GM18870 (cell line): ENCODE data around the gene MPO.

Experiments used
- ATAC-seq: cut with Tn5 transposase; IDR thresholded peaks from one replicate; pipeline ENCODE4 v1.9.1; 2021; ENCODE audit warnings: moderate library complexity; ENCODE audit not compliant: unreplicated experiment

MPO gene

GRCh38 chr17:58320163-58320558 lies 39.4 kb upstream of the MPO start:
- ATAC-seq: no peak

DNA sequence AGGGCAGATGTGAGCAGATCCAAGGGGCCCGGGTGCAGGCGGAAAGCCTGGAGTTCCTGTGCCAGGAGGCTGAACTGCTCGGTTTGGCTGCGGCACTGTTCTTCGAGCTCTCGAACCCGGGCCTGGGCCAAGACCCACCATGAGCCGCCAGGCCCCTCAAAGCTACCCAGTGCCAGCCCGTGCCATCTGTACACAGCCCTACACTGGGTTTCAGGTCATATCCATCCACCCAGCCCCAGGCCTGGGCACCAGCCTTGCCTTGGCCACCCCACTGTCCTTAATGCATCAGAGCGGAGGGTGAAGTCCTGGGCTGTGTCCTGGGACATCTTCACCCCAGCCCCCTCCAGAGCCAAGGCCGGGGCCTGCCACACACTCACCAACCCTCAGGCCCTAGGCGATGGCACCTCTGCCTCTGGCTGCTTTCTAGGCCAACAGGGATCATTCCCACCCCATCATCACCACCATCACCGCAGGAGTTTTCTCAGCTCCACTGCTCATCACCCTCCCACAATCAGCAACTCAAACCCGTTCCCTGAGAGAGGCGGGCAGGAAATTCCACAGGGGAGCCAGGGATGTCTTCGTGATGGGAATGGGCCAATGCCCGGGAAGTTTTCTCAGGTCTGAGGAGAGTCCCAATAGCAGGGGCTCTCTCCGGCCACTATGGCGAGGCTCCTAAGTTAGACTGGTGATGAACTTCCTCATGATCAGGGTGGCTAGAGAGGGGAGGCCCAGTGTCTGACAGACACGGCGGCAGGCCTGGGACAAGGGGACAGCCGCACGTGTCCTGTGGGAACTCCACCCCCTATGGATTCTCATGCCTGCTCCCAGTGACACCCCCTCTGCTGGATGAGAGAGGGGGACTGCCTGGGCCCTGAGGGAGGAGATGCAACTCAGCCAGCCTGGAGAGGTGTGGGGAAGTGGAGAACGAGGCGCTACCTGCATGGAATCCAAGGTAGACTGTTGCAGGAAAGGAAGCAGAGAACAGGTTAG lies 38.7 kb upstream of the MPO start:
- no peak for ATAC-seq

- ATAC-seq: no peak
Measured at GRCh38 chr17:58318627-58319172, 38.0 kb upstream of the MPO start.

DNA sequence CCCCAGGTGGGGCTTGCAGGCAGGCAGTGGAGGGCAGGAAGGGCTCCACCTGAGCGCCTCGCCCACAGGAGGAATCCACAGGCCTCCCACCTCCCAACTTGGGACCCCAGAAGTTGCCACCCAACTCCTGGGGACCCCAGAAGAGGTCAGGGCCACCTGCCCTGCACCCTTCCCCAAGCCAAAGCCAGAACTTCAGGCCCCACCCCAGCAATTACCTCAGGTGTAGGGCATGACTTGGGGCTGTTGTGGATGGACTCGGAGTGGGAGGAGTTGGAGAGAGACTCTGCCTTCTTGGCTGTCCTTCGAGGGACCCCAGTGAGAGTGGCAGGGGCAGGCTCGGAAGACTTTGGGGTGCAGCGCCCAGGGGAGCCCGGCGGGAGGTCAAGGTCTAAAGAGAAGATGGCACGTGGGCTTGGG lies 37.3 kb upstream of the MPO start:
- no peak for ATAC-seq

DNA sequence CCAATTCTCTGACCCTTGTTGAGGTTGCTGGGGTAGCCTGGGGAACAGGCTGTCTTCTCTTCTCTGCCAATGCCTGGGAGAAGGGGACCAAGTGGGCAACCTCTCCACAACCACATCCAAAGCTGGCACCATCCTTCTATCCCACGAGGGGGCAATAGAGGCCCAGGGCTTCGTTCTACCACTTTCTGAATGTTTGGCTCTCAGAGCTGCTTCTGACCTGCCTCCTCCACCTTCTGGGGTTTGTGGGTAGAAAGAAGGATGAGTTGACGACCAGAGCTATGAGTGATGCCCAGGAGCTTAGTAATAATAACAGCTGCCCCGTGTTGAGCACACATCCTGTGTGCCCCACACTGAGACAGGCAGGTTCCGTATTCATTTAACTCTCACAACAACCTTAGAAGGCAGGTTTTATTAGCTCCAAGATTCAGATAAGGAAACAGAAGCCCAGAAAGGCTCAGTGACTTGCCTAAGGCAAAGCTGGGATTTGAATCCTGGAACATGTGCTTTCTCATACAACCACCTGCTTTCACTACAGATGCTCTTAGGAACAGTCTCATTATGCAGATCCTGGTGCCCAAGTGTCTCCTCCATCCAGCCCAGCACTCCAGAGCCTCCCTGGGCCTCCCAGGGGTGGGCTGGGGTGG lies 36.8 kb upstream of the MPO start:
- peak; percentile 63 for ATAC-seq

DNA sequence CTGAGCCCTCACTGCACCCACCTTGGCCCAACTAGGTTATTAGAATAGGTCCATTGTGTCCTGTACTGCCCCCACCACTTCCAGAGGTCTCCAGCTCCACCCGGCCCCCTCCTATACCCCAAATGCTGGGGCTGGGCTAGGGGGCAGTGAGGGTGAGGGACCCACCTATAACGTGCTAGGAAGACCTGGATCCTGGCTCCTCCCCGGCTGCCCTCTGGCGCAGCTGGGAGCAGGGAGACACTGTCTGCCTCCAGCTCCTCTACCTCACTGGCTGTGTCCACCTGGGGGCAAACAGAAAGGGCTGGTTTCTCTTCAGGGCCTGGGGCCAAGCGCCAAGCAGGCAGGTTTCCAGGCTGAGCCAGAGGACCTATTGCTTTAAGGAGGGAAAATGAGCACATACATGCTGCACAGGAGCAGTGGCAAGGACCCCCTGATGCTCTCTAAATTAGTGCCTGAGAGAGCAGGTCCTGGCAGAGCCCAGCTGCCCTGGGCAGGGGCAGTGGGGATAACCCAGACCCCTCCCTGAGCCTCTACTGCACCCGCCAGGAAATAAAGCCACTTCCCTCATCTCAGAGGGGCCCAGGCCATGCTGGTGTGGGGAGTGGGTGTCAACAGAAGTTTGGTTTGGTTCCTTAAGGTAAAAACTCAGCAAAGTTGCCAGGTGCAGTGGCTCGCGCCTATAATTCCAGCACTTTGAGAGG lies 35.7 kb upstream of the MPO start:
- no peak for ATAC-seq

- no peak for ATAC-seq
Measured at GRCh38 chr17:58315750-58316149, 35.0 kb upstream of the MPO start.

GRCh38 chr17:58315281-58315711 lies 34.6 kb upstream of the MPO start:
- no peak for ATAC-seq

DNA sequence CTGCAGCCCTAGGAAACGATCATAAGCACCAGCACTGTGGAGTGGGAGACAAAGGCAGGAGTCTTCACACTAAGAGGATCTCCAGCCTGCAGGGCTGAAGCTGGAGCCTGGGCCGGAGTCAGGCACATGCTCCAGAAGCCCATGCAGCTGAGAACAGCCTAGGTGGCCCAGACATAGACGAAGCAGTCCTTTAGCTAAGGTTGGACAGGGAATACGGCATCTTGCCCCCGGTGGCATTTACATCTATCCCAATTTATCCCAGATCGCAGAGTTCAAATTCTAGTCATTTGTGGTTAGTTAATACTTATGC lies 33.9 kb upstream of the MPO start:
- ATAC-seq: no peak

DNA sequence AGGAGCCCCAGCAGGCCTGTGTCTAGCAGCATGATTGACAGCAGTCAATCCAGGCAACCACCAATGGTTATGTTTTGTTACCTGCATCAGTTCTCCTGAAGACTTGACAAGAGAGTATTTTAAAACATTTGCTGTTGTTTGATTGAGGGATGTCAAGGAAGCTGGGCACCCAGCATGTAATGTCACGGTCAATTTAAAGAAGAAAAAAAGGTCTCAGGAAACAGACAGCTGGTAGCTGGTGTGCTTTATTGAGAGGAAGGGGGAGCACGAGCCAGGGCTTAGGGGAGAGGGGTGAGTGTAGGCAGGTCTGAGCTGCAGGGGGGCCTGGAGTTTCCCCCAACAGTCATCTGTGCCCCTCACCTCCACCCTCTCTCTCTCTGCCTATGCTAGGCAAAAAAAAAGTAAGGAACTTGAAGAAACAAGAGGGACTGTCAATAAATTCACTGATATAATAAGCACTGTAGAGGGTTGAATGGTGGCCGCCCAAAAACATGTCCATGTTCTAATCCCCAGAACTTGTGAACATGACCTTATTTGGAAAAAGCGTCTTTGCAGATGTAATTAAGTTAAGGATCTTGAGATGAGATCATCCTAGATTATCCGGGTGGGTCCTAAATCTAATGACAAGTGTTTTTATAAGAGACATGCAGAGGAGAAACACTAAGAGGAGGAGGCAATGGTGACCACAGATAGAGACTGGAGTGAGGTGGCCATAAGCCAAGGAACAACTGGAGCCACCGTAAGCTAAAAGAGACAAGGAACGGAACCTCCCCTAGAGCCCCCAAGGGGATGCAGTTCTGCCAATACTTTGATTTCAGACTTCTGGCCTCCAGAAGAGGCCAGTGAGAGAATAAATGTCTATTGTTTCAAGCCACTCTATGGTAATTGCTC lies 33.3 kb upstream of the MPO start:
- ATAC-seq: no peak

- no peak for ATAC-seq
Measured at GRCh38 chr17:58312829-58313228, 32.1 kb upstream of the MPO start.

- no peak for ATAC-seq
Measured at GRCh38 chr17:58312021-58312630, 31.4 kb upstream of the MPO start.

DNA sequence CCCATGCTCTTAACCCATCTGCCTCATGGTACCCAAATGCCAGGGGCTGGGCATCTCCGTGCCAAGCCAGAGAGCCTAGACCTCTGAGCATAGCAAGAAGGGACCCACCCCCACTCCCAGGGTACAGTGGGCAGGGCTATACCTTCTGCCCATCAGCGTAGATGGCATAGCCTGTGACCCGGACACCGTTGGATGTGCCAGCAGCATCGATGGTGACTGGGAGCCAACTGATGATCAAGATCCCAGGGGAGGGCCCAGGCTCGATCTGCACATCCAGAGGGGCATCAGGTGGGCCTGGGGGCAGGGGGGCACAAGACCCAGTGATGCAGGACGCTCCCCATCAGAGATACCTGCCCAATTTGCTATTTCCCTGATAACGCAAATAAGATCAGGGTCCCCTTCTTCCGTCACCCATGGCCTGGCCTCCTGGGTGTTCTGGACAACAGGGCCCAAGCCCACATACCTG lies 30.7 kb upstream of the MPO start:
- ATAC-seq: no peak

DNA sequence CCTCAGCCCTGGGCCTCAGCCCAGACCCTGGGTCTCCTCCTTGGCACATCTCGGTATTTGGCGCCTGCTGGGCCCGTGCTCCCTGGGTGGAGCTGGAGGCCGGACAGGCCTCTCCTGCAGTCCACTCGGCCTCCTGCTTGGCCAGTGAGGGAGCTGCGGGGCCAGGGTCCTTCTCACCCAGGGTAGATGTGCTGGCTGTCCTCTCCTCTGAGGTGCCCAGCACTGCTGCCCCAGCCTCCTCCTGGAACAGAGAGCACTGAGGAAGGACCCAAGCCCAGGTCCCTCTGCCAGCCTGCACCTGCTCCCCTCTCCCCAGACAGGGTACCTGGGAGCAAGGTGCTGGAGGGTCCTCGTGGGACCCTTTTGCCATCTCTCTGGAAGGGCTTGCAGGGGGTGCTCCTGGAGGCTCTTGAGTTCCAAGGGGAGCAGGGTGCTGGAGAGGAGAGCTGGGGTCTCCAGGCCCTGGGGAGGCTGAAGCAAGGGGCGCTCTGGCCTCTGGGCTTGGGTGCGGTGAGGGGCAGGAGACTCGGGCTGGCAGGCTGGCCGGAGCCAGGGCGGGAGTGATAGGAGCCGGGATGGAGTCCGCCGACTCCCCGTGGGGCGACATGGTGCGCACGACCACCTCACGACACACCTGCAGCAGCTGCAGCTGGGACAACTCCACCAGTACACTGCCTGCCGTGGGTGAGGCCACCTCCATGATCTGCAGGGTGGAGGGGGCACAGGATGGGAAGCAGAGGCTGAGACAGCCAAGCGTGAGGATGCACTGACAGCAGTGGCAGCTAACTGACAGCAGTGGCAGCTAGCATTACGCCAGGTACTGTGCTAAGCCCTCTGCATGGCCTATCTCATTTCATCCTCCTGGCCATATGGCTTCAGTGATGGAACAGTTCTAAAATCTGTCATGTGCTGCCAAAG lies 30.0 kb upstream of the MPO start:
- ATAC-seq: no peak

DNA sequence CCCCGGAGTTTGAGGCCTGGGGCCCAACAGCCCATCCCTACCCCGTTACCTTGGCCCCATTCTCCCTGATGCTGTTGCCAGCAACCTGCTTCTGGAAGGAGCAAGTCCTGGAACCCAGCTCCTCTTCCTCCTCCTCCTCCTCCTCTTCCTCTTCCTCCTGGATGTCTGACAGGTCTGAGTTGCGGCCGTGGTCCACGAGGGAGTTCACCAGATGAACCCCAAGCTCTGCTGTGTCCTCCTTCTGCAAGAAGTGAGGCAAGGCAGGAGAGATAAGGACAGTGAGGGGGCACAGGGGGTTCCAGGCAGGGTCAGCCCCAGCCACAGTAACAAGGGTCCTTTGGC lies 29.2 kb upstream of the MPO start:
- no peak for ATAC-seq

GRCh38 chr17:58308985-58309917 lies 28.5 kb upstream of the MPO start:
- no peak for ATAC-seq

GRCh38 chr17:58308173-58308984 lies 27.6 kb upstream of the MPO start:
- no peak for ATAC-seq
